ENCODE results near the gene MBD3L1.

GRCh38 chr19:8884416-8884815 is 52.2 kb downstream of the MBD3L1 start:
- TF ChIP-seq POLR2AphosphoS5 (IDR thresholded peaks at IDR 0.05; ENCODE audit: low read depth, low read length): no peak
- no peak for TF ChIP-seq TAF1 (IDR thresholded peaks at IDR 0.05; ENCODE audit: borderline replicate concordance, insufficient read depth, low read length)
- no peak for TF ChIP-seq REST (IDR thresholded peaks at IDR 0.05; ENCODE audit: insufficient read depth in 1 of 2, low read depth in 2 of 2, low read length in 2 of 2)
